OCI-LY1 (cell line): ENCODE data around the gene TASP1.
"Not testable (repeated sequence)": the region's sequence is repeated elsewhere in the genome, so short reads cannot be mapped to it uniquely, and the experiment has no call there.

Experiments
- EZH2 ChIP-seq: fragments of 200-600 bp; sonication (generic), shearing (Covaris generic); IDR thresholded peaks from 2 replicates; pipeline ENCODE4 v1.8.0; 2017; ENCODE audit warnings: borderline replicate concordance, mixed run types, mild to moderate bottlenecking, antibody characterized with exemption, low read length, moderate library complexity, mixed read lengths
- TF ChIP-seq, protein P1 (sequence below): fragments of 200-600 bp; sonication (generic), shearing (Covaris generic); IDR thresholded peaks from 2 replicates; pipeline ENCODE4 v1.5.1; 2017; ENCODE audit warnings: mild to moderate bottlenecking, antibody characterized with exemption, low read length, moderate library complexity, mixed read lengths

DNA sequence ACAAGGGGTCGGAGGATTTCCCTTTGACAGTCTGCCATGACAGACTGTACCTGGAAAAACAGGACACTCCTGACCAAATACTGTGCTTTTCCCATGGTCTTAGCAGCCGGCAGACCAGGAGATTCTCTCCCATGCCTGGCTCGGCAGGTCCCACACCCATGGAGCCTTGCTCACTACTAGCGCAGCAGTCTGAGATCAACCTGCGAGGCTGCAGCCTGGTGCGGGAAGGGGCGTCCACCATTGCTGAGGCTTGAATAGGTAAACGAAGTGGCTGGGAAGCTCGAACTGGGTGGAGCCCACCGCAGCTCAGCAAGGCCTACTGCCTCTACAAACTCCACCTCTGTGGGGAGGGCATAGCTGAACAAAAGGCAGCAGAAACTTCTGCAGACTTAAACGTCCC, 45.3 kb downstream of the TASP1 start:
- TF ChIP-seq, protein P1, sequence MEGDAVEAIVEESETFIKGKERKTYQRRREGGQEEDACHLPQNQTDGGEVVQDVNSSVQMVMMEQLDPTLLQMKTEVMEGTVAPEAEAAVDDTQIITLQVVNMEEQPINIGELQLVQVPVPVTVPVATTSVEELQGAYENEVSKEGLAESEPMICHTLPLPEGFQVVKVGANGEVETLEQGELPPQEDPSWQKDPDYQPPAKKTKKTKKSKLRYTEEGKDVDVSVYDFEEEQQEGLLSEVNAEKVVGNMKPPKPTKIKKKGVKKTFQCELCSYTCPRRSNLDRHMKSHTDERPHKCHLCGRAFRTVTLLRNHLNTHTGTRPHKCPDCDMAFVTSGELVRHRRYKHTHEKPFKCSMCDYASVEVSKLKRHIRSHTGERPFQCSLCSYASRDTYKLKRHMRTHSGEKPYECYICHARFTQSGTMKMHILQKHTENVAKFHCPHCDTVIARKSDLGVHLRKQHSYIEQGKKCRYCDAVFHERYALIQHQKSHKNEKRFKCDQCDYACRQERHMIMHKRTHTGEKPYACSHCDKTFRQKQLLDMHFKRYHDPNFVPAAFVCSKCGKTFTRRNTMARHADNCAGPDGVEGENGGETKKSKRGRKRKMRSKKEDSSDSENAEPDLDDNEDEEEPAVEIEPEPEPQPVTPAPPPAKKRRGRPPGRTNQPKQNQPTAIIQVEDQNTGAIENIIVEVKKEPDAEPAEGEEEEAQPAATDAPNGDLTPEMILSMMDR, result not testable (repeated sequence)
- TF ChIP-seq EZH2, result not testable (repeated sequence)
